ENCODE data around the gene SPOCK1.
A peak's percentile ranks its signal among the peaks of the same experiment; 100 is the strongest.

Gene SPOCK1

DNA sequence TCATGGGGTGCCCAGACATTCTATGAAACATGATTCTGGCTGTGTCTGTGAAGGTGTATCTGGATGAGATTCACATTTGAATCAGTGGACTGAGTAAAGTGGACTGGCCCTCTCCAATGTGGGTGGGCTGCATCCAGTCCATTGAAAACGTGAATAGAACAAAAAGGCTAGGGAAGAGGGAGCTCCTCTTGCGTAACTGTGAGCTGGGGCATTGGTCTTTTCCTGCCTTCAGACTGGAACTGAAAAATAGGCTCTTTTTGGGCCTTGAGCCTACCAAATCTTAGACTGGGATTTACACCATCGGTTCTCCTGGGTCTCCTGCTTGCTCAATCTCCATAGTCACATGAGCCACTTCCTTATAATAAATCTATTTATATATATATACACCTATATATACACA lies 170.1 kb downstream of the SPOCK1 start:
- DNase-seq (ENCODE audit: low read depth, low spot score) = no peak

DNA sequence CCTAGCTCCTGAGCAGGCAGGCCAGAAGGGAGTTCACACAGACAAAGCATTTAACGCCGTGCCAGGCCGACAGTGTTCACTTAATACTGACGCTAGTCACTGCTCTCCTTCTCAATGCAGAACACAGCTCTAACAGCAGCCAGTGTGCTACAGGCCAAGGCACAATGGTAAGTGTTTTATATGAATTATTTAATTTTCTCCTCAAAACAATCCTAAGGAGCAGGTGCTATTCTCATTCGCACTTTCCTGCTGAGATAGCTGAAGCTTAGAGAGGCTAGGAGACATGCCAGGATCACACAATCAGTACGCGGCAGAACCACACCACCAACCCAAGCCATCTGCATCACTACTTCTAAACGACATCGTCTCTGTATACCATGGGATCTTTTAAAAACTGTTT lies 170.7 kb downstream of the SPOCK1 start:
- no peak for DNase-seq (ENCODE audit: low read depth, low spot score)

DNA sequence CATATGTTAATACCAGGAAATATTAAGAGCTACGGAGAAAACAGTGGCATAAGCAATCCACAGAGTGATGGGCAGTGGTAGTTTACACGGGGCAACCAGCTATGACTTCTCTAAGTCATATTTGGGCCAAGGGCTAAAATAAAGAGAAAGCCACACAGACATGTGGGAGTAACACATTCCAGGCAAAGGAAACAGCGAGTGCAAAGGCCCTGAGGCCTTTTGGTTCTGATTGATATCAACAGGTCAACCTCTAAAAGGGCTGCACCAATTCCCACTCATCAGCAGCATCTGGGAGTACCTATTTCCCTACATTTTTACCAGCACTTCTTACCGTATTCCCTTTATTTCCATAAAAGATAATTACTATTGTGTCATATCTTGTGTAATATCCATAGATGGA lies 173.4 kb downstream of the SPOCK1 start:
- no peak for DNase-seq (ENCODE audit: low read depth, low spot score)

DNA sequence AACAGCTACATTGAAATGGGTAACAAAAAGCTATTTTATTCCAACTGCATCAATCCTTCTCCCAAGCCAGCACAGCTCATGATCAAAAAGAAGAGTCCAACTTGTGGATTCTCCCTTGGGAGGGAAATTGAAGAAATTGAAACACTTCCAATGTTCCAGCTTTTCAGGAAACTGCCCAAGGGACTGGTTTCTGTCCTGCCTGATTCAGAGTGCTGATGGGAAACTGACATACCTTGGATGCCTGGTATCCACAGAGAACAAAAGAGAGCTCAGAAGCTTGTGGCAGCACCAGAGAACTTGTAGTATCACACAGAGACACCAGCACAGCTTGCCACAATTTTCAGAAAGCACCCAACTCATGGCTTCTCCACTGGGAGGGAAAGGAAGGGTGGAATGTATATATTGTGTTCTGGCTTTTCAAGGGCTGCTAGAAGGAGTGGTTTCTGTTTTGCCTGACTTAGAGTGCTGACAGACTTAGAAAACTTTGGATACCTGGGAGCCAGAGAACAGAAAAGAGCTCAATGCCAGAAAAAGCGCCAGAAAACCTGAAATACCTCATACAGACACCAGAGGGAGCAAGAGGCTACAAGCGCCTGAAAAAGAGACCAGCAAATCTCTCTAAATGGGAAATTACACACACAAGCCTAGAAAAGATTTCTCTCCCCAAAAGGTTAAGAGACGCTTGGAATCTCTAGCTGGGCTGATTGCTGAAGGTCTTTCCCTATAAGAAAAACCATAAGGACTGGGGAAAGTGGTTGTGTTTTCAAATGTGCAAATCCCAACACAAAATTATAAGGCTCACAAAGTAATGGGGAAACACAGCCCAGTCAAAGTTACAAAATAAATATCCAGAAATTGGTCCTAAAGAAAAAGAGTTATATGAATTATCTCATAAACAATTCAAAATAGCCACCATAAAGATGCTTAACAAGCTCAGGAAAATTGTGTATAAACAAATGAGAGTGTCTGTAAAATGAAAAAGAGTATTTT lies 178.8 kb downstream of the SPOCK1 start:
- peak; percentile 90 for DNase-seq (ENCODE audit: low read depth, low spot score)

DNA sequence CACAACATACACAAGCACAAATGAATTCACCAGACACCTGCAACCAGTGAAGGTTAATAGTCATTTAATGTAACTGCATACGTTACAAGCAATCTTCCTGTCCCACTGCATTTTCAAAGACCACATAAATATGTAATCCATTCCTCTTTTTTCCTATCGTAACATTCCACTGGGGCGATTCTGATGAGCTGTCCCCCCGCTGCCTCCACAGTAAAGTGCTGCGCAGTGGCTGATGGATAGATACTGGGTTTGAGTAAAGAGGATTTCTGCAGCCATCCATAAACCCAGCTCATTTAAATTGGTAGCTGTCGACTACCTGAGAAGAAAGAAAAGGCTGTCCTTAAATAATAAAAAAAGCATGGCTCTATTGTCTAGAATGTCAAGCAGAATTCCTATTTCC lies 181.1 kb downstream of the SPOCK1 start:
- DNase-seq (ENCODE audit: low read depth, low spot score) = no peak

DNA sequence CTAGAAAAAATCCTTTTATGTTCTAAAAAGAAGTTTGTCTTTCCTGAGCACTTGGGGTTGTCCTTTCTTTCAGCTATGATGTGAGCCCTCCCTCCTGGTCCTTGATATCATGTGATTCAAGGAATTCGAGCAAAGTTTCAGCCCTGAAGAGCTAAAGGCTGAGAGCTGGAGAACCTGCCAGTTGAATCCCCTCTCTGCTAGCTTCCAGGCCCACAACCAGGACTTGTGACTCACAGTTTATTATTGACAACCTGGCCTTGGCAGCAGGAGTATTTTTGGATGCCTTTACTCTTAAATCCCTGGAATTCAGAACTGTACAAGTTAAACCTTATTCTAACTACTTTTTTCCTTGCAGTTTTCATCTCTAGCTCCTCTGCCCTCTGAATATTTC lies 182.8 kb downstream of the SPOCK1 start:
- no peak for DNase-seq (ENCODE audit: low read depth, low spot score)

DNA sequence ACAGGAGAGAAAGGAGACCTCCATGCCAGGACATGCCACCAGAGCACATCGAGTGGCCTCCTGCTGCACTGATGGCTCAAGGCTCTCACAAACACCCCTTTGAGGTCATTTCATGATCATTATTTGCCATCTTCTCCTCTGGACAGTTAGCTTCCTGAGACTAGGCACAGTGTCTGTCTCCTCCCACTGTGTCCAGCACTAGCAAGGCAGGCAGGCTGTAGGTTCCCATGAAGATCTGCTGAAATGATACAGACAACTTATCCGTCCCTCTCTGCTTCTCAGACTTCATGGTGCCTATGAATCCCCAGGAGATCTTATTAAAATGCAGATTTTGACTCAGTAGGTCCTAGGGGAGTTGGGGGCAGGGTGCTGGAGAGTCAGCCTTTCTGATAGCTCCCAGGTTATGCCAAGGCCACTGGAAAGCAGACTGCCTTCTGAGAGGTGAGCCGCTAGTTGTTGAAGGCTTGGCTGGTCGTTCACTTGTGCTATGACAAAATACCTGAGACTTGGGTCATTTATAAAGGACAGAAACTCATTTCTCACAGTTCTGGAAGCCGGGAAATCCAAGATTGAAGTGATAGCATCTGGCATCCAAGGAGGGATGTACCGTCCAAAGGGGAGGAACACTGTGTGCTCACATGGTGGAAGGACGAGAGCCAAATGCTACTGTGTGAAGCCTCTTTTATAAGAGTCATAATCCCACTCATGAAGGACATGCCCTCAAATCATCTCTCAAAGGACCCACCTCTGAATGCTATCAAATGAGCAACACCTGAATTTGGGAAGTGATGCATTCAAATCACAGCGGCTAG lies 183.4 kb downstream of the SPOCK1 start:
- DNase-seq (ENCODE audit: low read depth, low spot score) = no peak

DNA sequence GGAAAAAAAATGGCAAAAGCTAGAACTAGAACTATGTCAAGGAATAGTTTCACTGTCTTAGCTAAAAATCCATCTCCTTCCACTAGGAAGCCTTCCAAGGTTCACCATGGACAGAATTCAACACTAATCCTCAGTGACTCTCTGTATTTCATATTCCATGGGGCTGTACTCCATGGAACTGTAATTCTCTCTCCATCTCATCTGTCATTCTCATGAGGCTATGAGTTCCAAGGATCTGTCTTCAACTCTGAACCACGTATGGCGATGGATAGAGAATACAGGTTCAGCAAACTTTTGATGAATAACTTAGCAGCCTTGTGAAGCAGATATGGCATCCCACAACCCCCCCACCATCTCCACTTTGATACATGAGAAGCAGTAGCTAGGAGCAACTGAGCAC lies 184.0 kb downstream of the SPOCK1 start:
- no peak for DNase-seq (ENCODE audit: low read depth, low spot score)

DNA sequence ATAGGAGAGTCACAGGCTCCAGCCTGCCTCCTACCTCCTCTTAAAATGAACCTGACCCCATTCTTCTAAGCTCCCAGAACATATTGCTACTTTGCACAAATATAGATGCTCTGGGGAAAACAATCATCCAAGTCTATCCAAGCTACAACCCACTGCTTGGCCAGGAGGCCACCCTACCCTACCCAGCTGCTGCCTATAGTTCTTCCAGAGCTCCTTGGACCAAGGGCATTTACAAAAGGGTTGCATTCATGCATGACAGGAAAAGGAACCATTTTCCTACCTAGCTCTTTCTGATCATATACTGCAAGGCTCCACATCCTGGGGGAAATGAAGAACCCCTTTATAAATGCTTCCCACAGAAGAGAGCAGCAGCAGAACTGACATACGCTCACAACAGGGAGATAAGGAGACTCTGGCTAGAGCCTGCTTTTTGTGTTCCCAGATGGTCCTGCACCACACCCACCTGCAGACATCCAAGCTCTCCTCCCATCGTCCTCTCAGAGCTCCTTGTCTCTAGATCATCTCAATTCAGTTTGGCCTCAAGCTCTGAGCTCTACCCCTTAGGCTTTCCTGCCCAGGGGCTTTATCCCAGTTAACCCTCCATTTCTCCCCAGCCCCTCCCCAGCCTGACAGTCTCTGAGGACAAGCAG lies 185.5 kb downstream of the SPOCK1 start:
- DNase-seq (ENCODE audit: low read depth, low spot score) = no peak

DNA sequence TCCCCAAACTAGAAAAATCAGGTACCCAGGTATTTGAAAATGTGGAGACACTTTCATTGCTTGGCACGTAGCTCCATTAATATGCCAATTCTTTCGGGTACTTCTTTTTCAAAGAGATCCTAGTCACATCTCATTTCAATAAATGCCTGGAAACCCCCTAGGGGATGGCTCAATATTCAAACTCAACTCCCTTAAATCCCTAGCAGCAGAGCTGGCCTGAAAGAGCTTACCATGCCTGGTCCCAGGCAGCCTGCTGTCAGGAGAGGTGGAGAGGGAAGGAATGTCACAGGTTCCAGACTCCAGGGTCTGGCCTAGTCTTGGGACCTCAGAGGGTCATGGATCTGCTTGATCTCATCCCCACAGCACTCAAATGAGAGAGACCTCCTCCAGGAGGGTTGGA lies 187.1 kb downstream of the SPOCK1 start:
- no peak for DNase-seq (ENCODE audit: low read depth, low spot score)

DNA sequence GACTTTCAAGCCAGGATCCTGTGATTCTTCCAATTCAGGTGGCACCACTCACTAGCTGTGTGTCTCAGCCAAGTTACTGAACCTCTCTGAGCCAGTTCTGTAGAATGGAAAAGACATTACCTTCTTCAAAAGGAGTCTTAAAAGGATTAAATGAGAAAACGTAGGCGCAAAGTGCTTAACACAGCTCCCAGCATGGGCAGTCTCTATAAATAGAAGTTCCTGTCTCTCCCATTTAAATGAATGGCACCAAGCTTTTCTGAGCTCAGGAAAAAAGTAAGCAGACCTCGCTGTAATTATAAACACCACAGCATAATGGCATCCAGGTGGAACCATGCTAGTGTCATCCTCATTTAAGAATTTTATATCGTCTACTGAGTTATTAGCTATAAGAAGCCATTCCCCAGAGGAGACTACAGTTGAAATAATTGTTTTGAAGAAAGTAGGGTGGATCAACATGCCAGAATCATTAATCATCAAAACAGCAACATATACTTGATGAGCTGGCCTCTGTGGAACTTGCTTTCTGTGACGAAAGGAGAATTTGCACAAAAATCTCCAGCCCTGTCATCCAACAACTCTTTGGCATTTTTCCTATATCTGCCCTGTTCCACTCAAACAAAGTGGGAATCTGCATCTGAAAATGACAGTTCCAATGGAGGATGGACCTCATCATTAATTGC lies 188.9 kb downstream of the SPOCK1 start:
- DNase-seq (ENCODE audit: low read depth, low spot score) = no peak

DNA sequence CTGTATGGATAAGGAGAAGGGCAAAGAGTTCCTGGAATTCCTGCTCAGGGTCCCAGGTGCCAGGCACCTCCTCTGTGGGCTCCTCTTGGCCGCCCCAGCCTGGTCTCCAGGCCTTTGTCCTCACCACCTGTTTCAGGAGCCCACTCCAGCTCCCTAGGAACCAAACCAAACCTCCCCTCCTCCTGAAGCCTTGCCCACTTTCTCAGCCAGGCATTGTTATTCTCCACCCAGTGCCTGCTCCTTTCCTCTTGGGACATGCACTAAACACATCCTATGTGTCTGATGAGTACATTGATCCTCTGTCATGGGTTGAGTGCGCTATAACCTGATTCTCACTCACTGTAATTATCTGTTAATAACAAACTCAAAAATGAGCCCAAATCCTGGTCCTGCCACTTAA lies 189.8 kb downstream of the SPOCK1 start:
- no peak for DNase-seq (ENCODE audit: low read depth, low spot score)

DNA sequence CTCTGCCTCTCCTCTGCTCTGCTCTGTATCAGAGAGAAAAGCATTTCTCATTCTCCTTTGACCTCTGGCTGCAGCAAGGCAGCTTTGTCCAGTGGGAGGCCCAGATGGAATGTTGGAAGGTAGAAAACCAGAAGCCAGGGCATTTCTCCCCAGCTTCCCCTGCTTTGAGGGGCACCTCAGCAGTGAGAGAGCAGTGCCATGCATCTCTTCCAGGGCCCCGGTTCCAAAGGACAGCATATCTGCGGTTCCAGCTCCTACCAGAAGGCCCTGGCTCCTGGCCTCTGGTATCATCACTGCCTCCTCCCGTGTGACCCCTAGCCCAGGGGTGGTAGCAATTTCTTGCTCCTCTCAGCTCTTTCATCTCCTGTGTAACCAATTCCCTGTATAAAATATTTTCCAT lies 190.8 kb downstream of the SPOCK1 start:
- no peak for DNase-seq (ENCODE audit: low read depth, low spot score)

DNA sequence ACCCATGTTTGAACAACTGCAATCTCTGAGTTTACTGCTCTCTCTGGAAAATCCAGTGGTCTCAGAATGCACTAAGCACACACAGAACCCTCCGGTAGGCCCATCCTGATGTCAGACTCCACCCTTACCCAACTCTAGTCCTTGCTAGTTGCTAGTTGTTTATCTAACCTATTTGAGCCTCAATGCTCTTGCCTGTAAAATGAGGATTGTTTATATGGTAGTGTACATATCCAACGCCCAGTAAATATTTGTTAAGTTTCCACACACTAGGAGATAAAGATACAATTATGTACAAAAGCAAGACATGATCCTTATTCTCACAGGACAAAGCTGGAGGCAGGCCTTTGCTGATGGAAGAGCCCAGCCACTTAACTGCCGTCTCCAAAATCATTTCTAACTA lies 192.2 kb downstream of the SPOCK1 start:
- DNase-seq (ENCODE audit: low read depth, low spot score) = no peak

DNA sequence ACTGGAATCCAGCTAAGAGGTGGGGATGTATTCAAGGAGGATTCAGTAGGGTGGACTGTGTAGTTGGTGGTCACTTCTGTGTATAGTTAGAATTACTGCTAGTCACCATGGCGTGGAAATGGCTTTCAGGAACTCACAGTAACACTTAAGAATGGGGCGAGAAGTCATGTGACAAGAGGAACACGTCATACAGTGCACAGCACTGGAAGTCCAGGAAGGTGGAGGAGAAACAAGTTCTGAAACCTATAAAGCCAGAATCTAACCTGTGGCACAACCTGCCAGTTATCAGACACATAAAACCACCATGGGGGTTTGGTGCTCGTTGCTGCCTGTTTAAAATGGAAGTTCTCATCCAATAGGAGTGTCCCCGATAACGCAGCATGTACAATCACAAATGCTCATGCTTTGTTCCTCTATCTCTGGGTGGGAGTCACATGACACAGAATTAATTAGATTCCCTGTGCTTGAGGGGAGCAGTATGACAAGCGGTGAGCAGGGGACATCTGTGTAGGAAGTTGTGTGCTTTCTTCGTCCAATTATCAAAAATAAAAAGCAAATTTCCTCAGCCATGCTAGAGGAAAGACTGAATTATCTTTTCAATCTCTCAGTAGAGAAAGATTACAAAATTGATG lies 193.0 kb downstream of the SPOCK1 start:
- DNase-seq (ENCODE audit: low read depth, low spot score) = no peak

DNA sequence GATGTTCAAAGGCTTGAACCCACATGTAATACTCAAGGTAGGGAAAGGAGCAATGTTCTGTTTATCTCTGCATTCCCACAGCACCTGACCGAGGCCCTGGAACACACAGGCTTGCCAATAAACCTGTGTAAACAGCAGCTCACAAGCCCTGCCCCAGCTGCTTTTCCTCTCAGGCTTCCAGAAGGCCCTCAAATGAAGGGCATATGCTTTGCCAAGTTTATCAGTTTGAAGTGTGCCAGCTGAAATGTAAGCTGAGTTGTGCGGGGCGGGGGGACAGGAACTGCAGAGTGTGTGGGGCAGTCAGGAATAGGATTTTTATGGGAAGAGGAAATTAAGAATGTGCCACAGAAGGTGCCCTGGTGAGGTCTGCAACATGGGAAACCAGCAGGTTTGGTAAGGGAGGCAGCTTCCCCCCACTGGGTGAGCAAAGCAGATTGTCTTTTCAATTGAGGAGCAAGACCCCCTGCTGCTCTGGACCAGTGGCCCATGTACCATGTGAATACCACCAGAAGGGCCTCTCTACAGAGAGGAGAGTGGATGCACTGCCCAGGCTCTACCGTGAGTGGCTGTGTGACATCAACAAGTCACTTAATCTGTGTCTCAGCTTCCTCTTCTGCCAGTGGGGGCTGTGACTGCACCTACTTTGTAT lies 194.8 kb downstream of the SPOCK1 start:
- no peak for DNase-seq (ENCODE audit: low read depth, low spot score)

DNA sequence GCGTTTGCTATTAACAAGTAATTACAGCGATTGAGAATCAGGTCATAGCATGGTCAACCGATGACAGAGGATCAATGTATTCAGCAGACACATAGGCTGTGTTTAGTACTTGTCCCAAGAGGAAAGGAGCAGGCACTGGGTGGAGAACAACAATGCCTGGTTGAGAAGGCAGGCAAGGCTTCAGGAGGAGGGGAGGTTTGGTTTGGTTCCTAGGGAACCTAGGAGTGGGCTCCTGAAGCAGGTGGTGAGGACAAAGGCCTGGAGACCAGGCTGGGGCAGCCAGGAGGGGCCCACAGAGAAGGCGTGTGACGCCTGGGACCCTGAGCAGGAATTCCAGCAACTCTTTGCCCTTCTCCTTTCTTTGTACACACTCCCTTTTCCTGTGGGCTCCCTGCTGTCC lies 195.6 kb downstream of the SPOCK1 start:
- DNase-seq (ENCODE audit: low read depth, low spot score) = no peak

DNA sequence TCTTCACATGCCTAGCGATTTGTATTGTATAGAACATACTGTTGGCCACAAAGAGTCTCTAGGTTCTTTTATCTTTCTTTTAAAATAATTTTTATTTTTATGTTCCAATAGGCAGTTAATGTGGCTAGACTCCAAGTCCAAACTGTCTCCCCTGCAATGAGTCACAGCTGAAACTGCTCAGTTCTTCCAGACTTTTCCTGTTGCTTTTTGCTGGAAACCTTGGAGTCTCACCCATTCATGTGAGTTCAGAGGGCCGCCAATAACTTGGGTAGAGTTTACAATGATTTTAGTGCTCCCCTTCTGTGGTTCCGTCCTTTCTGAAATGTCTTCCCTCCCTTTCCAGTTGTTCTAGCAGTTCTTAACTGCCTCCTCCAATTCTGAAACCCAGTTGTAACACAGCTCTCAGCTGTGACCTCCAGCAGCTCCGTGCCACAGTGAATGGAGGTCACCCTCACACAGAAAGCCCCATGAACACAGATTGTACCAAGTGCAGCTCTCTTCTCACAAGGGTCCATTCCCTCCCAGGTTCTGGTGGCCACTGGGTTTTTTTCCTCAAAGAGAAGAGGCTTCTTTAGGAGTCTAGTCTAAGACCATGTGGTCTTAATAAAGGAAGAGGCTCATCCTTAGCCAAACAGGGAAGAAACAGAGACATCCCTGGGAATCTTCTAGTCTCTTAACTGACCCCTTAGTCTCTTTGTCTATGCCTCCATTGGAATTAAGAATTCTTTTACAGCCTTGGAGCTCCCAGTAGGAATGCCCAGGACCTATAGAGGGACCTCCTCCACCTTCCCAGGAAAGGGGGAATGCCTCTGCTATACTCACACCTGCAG lies 198.5 kb downstream of the SPOCK1 start:
- no peak for DNase-seq (ENCODE audit: low read depth, low spot score)

DNA sequence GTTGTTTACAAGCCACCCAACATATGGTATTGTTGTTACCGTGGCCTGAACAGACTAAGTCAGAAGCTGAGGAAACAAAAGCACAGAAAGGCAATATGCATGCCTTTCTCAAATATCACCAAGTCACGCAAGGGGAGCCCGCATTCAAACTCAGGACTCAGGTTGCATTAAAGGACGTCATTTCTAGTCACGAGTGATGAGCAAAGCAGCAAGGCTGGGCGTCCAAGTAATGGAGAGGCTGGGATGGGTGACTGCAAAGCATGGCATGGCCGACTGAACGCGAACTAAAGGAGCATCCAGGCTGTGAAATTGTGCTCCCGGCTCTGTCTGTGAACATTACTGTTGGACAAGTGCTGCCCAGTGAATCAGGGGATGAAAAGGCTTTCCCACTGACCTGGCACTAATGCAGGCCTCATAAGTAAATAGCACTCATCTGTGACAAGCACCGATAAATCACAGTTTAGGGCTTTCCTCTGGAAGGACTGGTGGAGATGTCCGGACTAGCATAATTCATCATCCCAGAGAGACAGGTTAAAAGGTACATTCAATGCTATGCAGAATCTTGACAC lies 202.8 kb downstream of the SPOCK1 start:
- no peak for DNase-seq (ENCODE audit: low read depth, low spot score)

Data from ELF-1 (cell line).